Stimulated activated CD8-positive, alpha-beta memory T cell treated with anti-CD3 and anti-CD28 coated beads, Interleukin-15, amount 100 ng/mL, for 4 hours (primary cell): ENCODE data around the gene PMAIP1.

Experiments used
- DNase-seq, 2 donors: peaks; one replicate each; pipeline ENCODE4 v3.0.0-alpha.2; 2020; ENCODE audit warnings: low read depth in 2 of 2

PMAIP1 gene

GRCh38 chr18:59912007-59912550 lies 12.3 kb downstream of the PMAIP1 start:
- no peak for DNase-seq

- no peak for DNase-seq
Observed at GRCh38 chr18:59915606-59916005, 15.8 kb downstream of the PMAIP1 start.

GRCh38 chr18:59916746-59917145 lies 16.9 kb downstream of the PMAIP1 start:
- no peak for DNase-seq

GRCh38 chr18:59917422-59917821 lies 17.6 kb downstream of the PMAIP1 start:
- DNase-seq = no peak

- DNase-seq = no peak
Observed at GRCh38 chr18:59918320-59918755, 18.5 kb downstream of the PMAIP1 start.

GRCh38 chr18:59918997-59919396 lies 19.2 kb downstream of the PMAIP1 start:
- no peak for DNase-seq

- no peak for DNase-seq
Observed at GRCh38 chr18:59921384-59921891, 21.6 kb downstream of the PMAIP1 start.

GRCh38 chr18:59923539-59924196 lies 23.9 kb downstream of the PMAIP1 start:
- DNase-seq = no peak

- no peak for DNase-seq
Observed at GRCh38 chr18:59926131-59926530, 26.3 kb downstream of the PMAIP1 start.

GRCh38 chr18:59927246-59927825 lies 27.5 kb downstream of the PMAIP1 start:
- no peak for DNase-seq

GRCh38 chr18:59928201-59928600 lies 28.4 kb downstream of the PMAIP1 start:
- DNase-seq = no peak

- no peak for DNase-seq
Observed at GRCh38 chr18:59929621-59930295, 30.0 kb downstream of the PMAIP1 start.

- DNase-seq = no peak
Observed at GRCh38 chr18:59932401-59932800, 32.6 kb downstream of the PMAIP1 start.

GRCh38 chr18:59938676-59939075 lies 38.9 kb downstream of the PMAIP1 start:
- DNase-seq = no peak

GRCh38 chr18:59939127-59939526 lies 39.3 kb downstream of the PMAIP1 start:
- DNase-seq = no peak

- DNase-seq = no peak
Observed at GRCh38 chr18:59940068-59940467, 40.3 kb downstream of the PMAIP1 start.

- no peak for DNase-seq
Observed at GRCh38 chr18:59941331-59941730, 41.5 kb downstream of the PMAIP1 start.

GRCh38 chr18:59942601-59943000 lies 42.8 kb downstream of the PMAIP1 start:
- DNase-seq = no peak

- DNase-seq = no peak
Observed at GRCh38 chr18:59945544-59945943, 45.7 kb downstream of the PMAIP1 start.

- DNase-seq = no peak
Observed at GRCh38 chr18:59950215-59950944, 50.6 kb downstream of the PMAIP1 start.

GRCh38 chr18:59951591-59951990 lies 51.8 kb downstream of the PMAIP1 start:
- no peak for DNase-seq
